HepG2 (cell line): Measurements from ENCODE around the gene MAP3K2. TPM values are rescaled to one million over a fixed set of nuclear protein-coding genes. Genes with fewer than 3 reads are reported as not detected.

Source experiments
- ATAC-seq: fragments of 200-7000 bp; cut with Tn5 transposase; 3 replicates; pipeline ENCODE4 v1.9.1; 2020; ENCODE audit warnings: mild to moderate bottlenecking, moderate library complexity
- BruUV-seq: library from RNA; stranded (reverse); fragments of 400-500 nt; replicated peaks from 2 replicates; lab custom pipeline; 2021; lab: Mats Ljungman, UMichigan
- CTCF ChIA-PET: fragments of 300-600 bp; formaldehyde crosslinking; extraction: SDS; loops from one replicate; lab custom pipeline; 2021; ENCODE audit warnings: low total read pairs, inconsistent platforms, low intra/inter-chr PET ratio; lab: Yijun Ruan, JAX
- POLR2A ChIA-PET: fragments of 350-600 bp; sonication (Branson Sonifier 250); formaldehyde crosslinking; loops from one replicate; lab custom pipeline; 2020; ENCODE audit warnings: antibody characterized with exemption, inconsistent platforms; lab: Yijun Ruan, JAX
- DNase-seq: peaks from one replicate; pipeline ENCODE4 v3.0.0-alpha.2; 2015; ENCODE audit warnings: low spot score
- FAIRE-seq: peaks from 3 replicates; lab custom pipeline; 2011; peaks lifted over from hg19 to GRCh38; lab: Jason Lieb, UNC
- H2AFZ ChIP-seq: one replicate; pipeline ENCODE4 v1.6.1; 2011; ENCODE audit warnings: low read length, inconsistent platforms
- H3K27ac ChIP-seq: fragments of 300-600 bp; 3 replicates; pipeline ENCODE4 v1.8.0; 2011; ENCODE audit warnings: mixed run types, mild to moderate bottlenecking, mixed read lengths, low read length, inconsistent platforms; ENCODE audit not compliant: insufficient read depth; ENCODE audit errors: extremely low read length
- H3K27me3 ChIP-seq, 2 experiments: fragments of 200-600 bp in 1 of 2; 2 replicates in 1 of 2; 3 replicates in 1 of 2; pipeline versions ENCODE4 v1.6.0 to v1.8.0; 2011; ENCODE audit warnings: low read length in 2 of 2, mild to moderate bottlenecking in 2 of 2, moderate library complexity in 2 of 2, inconsistent platforms in 1 of 2; ENCODE audit not compliant: insufficient read depth in 2 of 2, control insufficient read depth in 1 of 2
- H3K36me3 ChIP-seq, 2 experiments: fragments of 200-600 bp in 1 of 2; replicated peaks in 1 of 2; 2 replicates in 1 of 2; 3 replicates in 1 of 2; pipeline versions ENCODE4 v1.5.1 to v1.8.0; 2011; ENCODE audit warnings: low read length in 2 of 2, inconsistent platforms in 1 of 2; ENCODE audit not compliant: insufficient read depth in 2 of 2, control insufficient read depth in 1 of 2
- H3K4me1 ChIP-seq: 2 replicates; pipeline ENCODE4 v1.5.1; 2012; ENCODE audit warnings: low read length, inconsistent platforms; ENCODE audit not compliant: insufficient read depth
- H3K4me2 ChIP-seq: 2 replicates; pipeline ENCODE4 v1.6.0; 2011; ENCODE audit warnings: low read depth, low read length, inconsistent platforms
- H3K4me3 ChIP-seq, 3 experiments: fragments of 200-600 bp in 1 of 3; sonication (generic), shearing (Covaris generic) in 1 of 3; replicated peaks in 1 of 3; 2 replicates each; pipeline ENCODE4 v1.5.1; 2011 to 2016; ENCODE audit warnings: low read length in 3 of 3, inconsistent platforms in 2 of 3, low read depth in 2 of 3, mild to moderate bottlenecking in 2 of 3, control low read depth in 1 of 3, mixed read lengths in 1 of 3; ENCODE audit not compliant: insufficient read depth in 1 of 3
- H3K79me2 ChIP-seq: one replicate; pipeline ENCODE4 v1.6.1; 2011; ENCODE audit warnings: low read length, inconsistent platforms; ENCODE audit not compliant: insufficient read depth
- H3K9ac ChIP-seq: 2 replicates; pipeline ENCODE4 v1.6.0; 2011; ENCODE audit warnings: mild to moderate bottlenecking, low read depth, low read length, inconsistent platforms; ENCODE audit not compliant: insufficient read depth
- H3K9me3 ChIP-seq: 2 replicates; pipeline ENCODE4 v1.5.1; 2012; ENCODE audit warnings: mild to moderate bottlenecking, low read length
- H4K20me1 ChIP-seq: 2 replicates; pipeline ENCODE4 v1.6.0; 2011; ENCODE audit warnings: inconsistent platforms, mild to moderate bottlenecking, low read length, moderate library complexity; ENCODE audit not compliant: insufficient read depth
- ETV5 ChIP-seq: IDR thresholded peaks from 2 replicates; pipeline ENCODE4 v1.6.1; 2018; ENCODE audit warnings: missing biosample characterization, missing genetic modification reagents, inconsistent platforms, borderline replicate concordance
- FOXP1 ChIP-seq, 2 experiments: fragments of 450-650 bp in 1 of 2; IDR thresholded peaks; 2 replicates each; pipeline ENCODE4 v1.6.1; 2017 to 2018; ENCODE audit warnings: antibody characterized with exemption in 1 of 2
- GFI1 ChIP-seq: sonication (generic); formaldehyde crosslinking; IDR thresholded peaks from 2 replicates; pipeline ENCODE4 v1.5.0; 2020; ENCODE audit warnings: missing genetic modification reagents, mild to moderate bottlenecking, borderline replicate concordance
- KMT2A ChIP-seq: sonication (generic); formaldehyde crosslinking; IDR thresholded peaks from 2 replicates; pipeline ENCODE4 v1.4.0; 2020; ENCODE audit warnings: missing genetic modification reagents
- PAF1 ChIP-seq: IDR thresholded peaks from 2 replicates; pipeline ENCODE4 v1.6.1; 2016; ENCODE audit warnings: missing genetic modification reagents, missing compliant biosample characterization
- PRPF4 ChIP-seq: fragments of 200-400 bp; formaldehyde crosslinking; IDR thresholded peaks from 2 replicates; pipeline ENCODE4 v1.6.1; 2016; ENCODE audit warnings: low read length, low read depth; ENCODE audit not compliant: poor library complexity, severe bottlenecking
- SNAI1 ChIP-seq: sonication (generic); formaldehyde crosslinking; IDR thresholded peaks from 2 replicates; pipeline ENCODE4 v1.5.0; 2020; ENCODE audit warnings: mild to moderate bottlenecking, missing genetic modification reagents, borderline replicate concordance
- SOX5 ChIP-seq: IDR thresholded peaks from 2 replicates; pipeline ENCODE4 v1.6.1; 2016; ENCODE audit warnings: borderline replicate concordance
- SPEN ChIP-seq: sonication (generic); formaldehyde crosslinking; IDR thresholded peaks from 2 replicates; pipeline ENCODE4 v1.5.1; 2020; ENCODE audit warnings: low read depth, mild to moderate bottlenecking, missing genetic modification reagents
- SRF ChIP-seq: IDR thresholded peaks from 2 replicates; pipeline ENCODE4 v1.6.1; 2011; ENCODE audit warnings: mild to moderate bottlenecking, low read depth, low read length, moderate library complexity
- YEATS4 ChIP-seq: sonication (generic); formaldehyde crosslinking; IDR thresholded peaks from 2 replicates; pipeline ENCODE4 v1.4.0; 2020; ENCODE audit warnings: missing genetic modification reagents, borderline replicate concordance
- ZNF496 ChIP-seq: sonication (generic); formaldehyde crosslinking; IDR thresholded peaks from 2 replicates; pipeline ENCODE4 v1.8.1; 2023; ENCODE audit warnings: mild to moderate bottlenecking, moderate library complexity, missing genetic modification reagents; ENCODE audit not compliant: insufficient replicate concordance
- ZNF652 ChIP-seq: IDR thresholded peaks from 2 replicates; pipeline ENCODE4 v1.6.1; 2016; ENCODE audit warnings: low read depth, borderline replicate concordance
- WGBS: methylation state at CpG from one replicate; pipeline ENCODE4 v1.1.6; 2017; ENCODE audit warnings: low lambda C conversion rate; 5-methylcytosine and 5-hydroxymethylcytosine counted together
- in situ Hi-C: cut with HindIII; loops from 2 replicates; pipeline ENCODE4 v1.10.0; 2017; ENCODE audit warnings: low pct_unique_long_range_greater_than_20kb; ENCODE audit not compliant: extremely low pct_ligation_motif_present
- intact Hi-C: fragments of 100-400 bp; cut with micrococcal nuclease; formaldehyde crosslinking; loops from one replicate; pipeline ENCODE4 v1.10.0; 2022; ENCODE audit not compliant: unreplicated experiment
- polyA plus RNA-seq, 8 experiments: library from polyadenylated mRNA; depleted of rRNA in 3 of 8; stranded (reverse) in 7 of 8; unstranded in 1 of 8; fragments of >200 nt; fragmentation: Illumina TruSeq in 4 of 8; extraction: Trizol in 4 of 8; gene quantifications; 2 replicates each; pipeline versions ENCODE4 v1.2.1 to v1.2.3, GENCODE V29; 2011 to 2016; ENCODE audit warnings: low read depth in 4 of 8, missing spikeins in 1 of 8, mixed read lengths in 1 of 8; ENCODE audit not compliant: insufficient read depth in 1 of 8
- total RNA-seq, 5 experiments: library from RNA; depleted of rRNA; stranded (reverse); fragments of >200 nt; fragmentation: Illumina TruSeq; extraction: Trizol; gene quantifications; 2 replicates each; pipeline ENCODE4 v1.2.3, GENCODE V29; 2016; ENCODE audit warnings: low read depth in 1 of 5
- TF ChIP-seq, protein P1 (sequence below): sonication (generic); formaldehyde crosslinking; IDR thresholded peaks from 2 replicates; pipeline ENCODE4 v1.4.0; 2020; ENCODE audit warnings: missing genetic modification reagents
- TF ChIP-seq, protein P2 (sequence below): sonication (generic); formaldehyde crosslinking; IDR thresholded peaks from 2 replicates; pipeline ENCODE4 v1.8.0; 2022; ENCODE audit warnings: missing genetic modification reagents, mild to moderate bottlenecking, moderate library complexity, borderline replicate concordance

Gene MAP3K2
- total and polyA plus RNA-seq, 2 of the 13 experiments (the other 11 are each of a cell fraction or from before 2014, with no cell fraction given), result 12.2 to 37.2 TPM

DNA sequence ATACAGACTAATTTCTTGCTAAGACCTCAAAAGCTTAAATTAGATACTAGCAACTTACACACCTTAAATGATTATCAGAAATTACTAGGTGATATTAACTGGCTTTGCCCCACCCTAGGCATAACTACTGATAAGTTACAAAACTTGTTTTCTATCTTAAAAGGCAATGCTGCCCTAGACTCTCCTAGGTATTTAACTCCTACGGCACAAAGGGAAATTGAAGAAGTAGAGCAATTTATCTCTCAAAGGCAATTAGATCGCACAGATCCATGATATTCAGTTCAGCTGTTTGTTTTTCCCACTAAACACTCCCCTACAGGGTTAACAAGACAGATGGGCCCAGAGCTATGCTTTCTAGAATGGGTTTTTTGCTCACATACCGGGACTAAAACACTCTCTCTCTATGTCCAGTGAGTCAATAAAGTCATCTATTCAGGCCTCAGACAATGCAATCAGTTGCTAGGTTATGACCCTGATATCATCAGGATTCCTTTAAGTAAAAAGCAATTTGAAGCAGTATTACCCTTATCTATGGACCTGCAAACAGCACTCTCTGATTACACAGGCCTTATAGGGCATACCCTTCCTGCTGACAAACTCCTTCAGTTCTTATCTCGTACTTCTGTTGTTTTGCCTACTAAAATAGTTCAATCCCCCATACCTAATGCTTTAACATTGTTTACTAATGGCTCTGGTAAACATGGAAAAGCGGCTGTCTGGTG lies 14.3 kb downstream of the MAP3K2 start:
- ATAC-seq, result no peak
- Histone ChIP-seq H2AFZ (no peak overlapping the region), H3K4me2 (no peak overlapping the region), H3K27ac (no peak overlapping the region), H3K4me3 (no peak overlapping the region), H3K9ac (no peak overlapping the region), H3K4me1 (peaks cover 14% of the 10 kb centered on the region; the same call in 1 of the 2 replicates), H3K79me2 (peaks cover 97% of the 10 kb centered on the region), H4K20me1 (peaks cover 11% of the 10 kb centered on the region), H3K27me3 (no peaks in the 10 kb centered on the region), H3K9me3 (peaks cover 63% of the 10 kb centered on the region), H3K36me3 (peaks cover 3 to 7% of the 10 kb centered on the region in 2 experiments; a peak in 2 of 5 replicates)
- in situ Hi-C loops (no loop called here), intact Hi-C loops (no loop called here)
- ChIA-PET CTCF (no interaction called here), POLR2A (no interaction called here)
- TF ChIP-seq SPEN (CRISPR knock-in tag) (no peak), FOXP1 (IDR thresholded peaks at IDR 0.05) (no peak), FOXP1 (CRISPR knock-in tag; IDR thresholded peaks at IDR 0.05) (0 out of 2 replicates have a peak, but pooled peaks have one; percentile 18), ZNF652 (CRISPR knock-in tag) (peak; percentile 80), SRF (peak; percentile 61; the same call in 1 of the 2 replicates), GFI1 (CRISPR knock-in tag) (peak; percentile 54; the same call in 1 of the 2 replicates), ETV5 (CRISPR knock-in tag) (no peak), SOX5 (no peak)
- DNase-seq, result peak; percentile 20
- no peak for FAIRE-seq
- TSS peak; percentile 8 for BruUV-seq
- WGBS, result 88% methylated on average over 5 of the region's 5 CpGs

DNA sequence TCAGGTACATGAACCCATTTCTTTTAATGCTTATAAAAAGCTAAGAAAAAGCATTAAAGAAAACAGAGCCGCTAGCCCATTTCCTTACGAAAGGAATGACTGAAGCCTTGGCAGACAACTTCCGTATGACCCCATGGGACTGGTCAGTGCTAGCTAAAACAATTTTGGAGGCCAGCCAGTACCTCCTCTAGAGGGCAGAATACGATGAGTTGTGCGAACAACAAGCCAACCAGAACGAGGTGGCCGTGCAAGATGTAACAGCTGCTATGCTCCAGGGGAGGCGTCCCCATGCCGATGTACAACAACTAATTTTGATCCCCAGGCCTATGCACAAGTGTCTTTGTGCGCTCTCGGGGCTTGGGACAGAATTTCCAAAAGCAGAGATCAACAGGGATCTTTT lies 16.7 kb downstream of the MAP3K2 start:
- DNase-seq, result no peak
- 97% methylated on average over 11 of the region's 11 CpGs for WGBS
- no peaks in the 10 kb centered on the region for H3K27me3 ChIP-seq
- intact Hi-C loops, result no loop called here
- peaks cover 44% of the 10 kb centered on the region for H3K9me3 ChIP-seq
- H3K4me1 ChIP-seq, result peaks cover 20% of the 10 kb centered on the region; the same call in 1 of the 2 replicates
- in situ Hi-C loops, result no loop called here
- peaks cover 16% of the 10 kb centered on the region; the same call in 1 of the 2 replicates for H4K20me1 ChIP-seq
- H3K27ac ChIP-seq, result no peak overlapping the region
- no TSS peak for BruUV-seq
- ChIA-PET POLR2A (no interaction called here), CTCF (no interaction called here)
- no peak overlapping the region for H3K9ac ChIP-seq
- H3K36me3 ChIP-seq, result peaks cover 0 to 7% of the 10 kb centered on the region in 2 experiments; a peak in 1 of 5 replicates
- no peak for FAIRE-seq
- H3K4me3 ChIP-seq, result no peak overlapping the region
- ATAC-seq, result no peak
- H2AFZ ChIP-seq, result no peak overlapping the region
- no peak overlapping the region for H3K4me2 ChIP-seq
- H3K79me2 ChIP-seq, result peaks cover 94% of the 10 kb centered on the region
- TF ChIP-seq, protein P1, sequence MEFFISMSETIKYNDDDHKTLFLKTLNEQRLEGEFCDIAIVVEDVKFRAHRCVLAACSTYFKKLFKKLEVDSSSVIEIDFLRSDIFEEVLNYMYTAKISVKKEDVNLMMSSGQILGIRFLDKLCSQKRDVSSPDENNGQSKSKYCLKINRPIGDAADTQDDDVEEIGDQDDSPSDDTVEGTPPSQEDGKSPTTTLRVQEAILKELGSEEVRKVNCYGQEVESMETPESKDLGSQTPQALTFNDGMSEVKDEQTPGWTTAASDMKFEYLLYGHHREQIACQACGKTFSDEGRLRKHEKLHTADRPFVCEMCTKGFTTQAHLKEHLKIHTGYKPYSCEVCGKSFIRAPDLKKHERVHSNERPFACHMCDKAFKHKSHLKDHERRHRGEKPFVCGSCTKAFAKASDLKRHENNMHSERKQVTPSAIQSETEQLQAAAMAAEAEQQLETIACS (CRISPR knock-in tag), result no peak
- TF ChIP-seq SNAI1, result no peak
- no peak for TF ChIP-seq PAF1
- no peak for TF ChIP-seq PRPF4
- no peak for TF ChIP-seq ZNF496 (CRISPR knock-in tag)
- TF ChIP-seq KMT2A (CRISPR knock-in tag), result no peak
- TF ChIP-seq YEATS4, result no peak
- TF ChIP-seq, protein P2, sequence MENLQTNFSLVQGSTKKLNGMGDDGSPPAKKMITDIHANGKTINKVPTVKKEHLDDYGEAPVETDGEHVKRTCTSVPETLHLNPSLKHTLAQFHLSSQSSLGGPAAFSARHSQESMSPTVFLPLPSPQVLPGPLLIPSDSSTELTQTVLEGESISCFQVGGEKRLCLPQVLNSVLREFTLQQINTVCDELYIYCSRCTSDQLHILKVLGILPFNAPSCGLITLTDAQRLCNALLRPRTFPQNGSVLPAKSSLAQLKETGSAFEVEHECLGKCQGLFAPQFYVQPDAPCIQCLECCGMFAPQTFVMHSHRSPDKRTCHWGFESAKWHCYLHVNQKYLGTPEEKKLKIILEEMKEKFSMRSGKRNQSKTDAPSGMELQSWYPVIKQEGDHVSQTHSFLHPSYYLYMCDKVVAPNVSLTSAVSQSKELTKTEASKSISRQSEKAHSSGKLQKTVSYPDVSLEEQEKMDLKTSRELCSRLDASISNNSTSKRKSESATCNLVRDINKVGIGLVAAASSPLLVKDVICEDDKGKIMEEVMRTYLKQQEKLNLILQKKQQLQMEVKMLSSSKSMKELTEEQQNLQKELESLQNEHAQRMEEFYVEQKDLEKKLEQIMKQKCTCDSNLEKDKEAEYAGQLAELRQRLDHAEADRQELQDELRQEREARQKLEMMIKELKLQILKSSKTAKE, result no peak
